Stimulated activated CD4-positive, alpha-beta T cell treated with anti-CD3 and anti-CD28 coated beads, TNF-alpha, amount 100 ng/mL, for 24 hours (primary cell): ENCODE results near the gene KERA.

Experiments used
- DNase-seq, 3 experiments: peaks; one replicate each; pipeline ENCODE4 v3.0.0-alpha.2; 2020; ENCODE audit warnings: low read depth in 3 of 3

Gene KERA

GRCh38 chr12:91009319-91009950, 48.4 kb downstream of the KERA start:
- no peak for DNase-seq

GRCh38 chr12:91007531-91008290, 50.1 kb downstream of the KERA start:
- no peak for DNase-seq

- no peak for DNase-seq
Measured at GRCh38 chr12:91004872-91005271, 53.0 kb downstream of the KERA start, which contains the start of gene EPYC. EPYC (minus strand) TSS chr12:91004972; CDS start chr12:91002565, 2,407 bp downstream.

GRCh38 chr12:91003737-91004136, 54.1 kb downstream of the KERA start:
- no peak for DNase-seq

- no peak for DNase-seq
Measured at GRCh38 chr12:91001306-91001705, 56.5 kb downstream of the KERA start.
